Glutamatergic neuron (in vitro differentiated cells): Measurements from ENCODE around the gene EGLN1. TPM values are rescaled to one million over a fixed set of nuclear protein-coding genes. Genes with fewer than 3 reads are reported as not detected.
"Not testable (repeated sequence)": the region's sequence is repeated elsewhere in the genome, so short reads cannot be mapped to it uniquely, and the experiment has no call there.

ENCODE experiments used
- DNase-seq: peaks from one replicate; pipeline ENCODE4 v3.0.0; 2022
- H3K27ac Mint-ChIP-seq: one replicate; pipeline ENCODE4 v1.8.0; 2020; ENCODE audit warnings: mild to moderate bottlenecking, mixed read lengths, inconsistent platforms; ENCODE audit not compliant: unreplicated experiment
- H3K27me3 Mint-ChIP-seq: one replicate; pipeline ENCODE4 v1.8.0; 2020; ENCODE audit warnings: mild to moderate bottlenecking, moderate library complexity, mixed read lengths, inconsistent platforms; ENCODE audit not compliant: unreplicated experiment
- H3K36me3 Mint-ChIP-seq: one replicate; pipeline ENCODE4 v1.8.0; 2020; ENCODE audit warnings: mild to moderate bottlenecking, mixed read lengths, inconsistent platforms; ENCODE audit not compliant: unreplicated experiment
- H3K4me1 Mint-ChIP-seq: one replicate; pipeline ENCODE4 v1.8.0; 2020; ENCODE audit warnings: mild to moderate bottlenecking, low read depth, mixed read lengths, inconsistent platforms; ENCODE audit not compliant: unreplicated experiment
- H3K4me3 Mint-ChIP-seq: one replicate; pipeline ENCODE4 v1.8.0; 2020; ENCODE audit warnings: mild to moderate bottlenecking, mixed read lengths, inconsistent platforms; ENCODE audit not compliant: unreplicated experiment
- H3K9me3 Mint-ChIP-seq: one replicate; pipeline ENCODE4 v1.8.0; 2020; ENCODE audit warnings: mild to moderate bottlenecking, moderate library complexity, mixed read lengths, inconsistent platforms; ENCODE audit not compliant: unreplicated experiment
- total RNA-seq: library from RNA; stranded (reverse); fragmentation: NEBNext Ultra II Directional; extraction: Animal tissue kit (Norgen Biotek cat#: 25700); gene quantifications from one replicate; pipeline ENCODE4 v1.2.1, GENCODE V29; 2021; ENCODE audit not compliant: unreplicated experiment
- TF ChIP-seq, protein P1 (sequence below): fragments of 200-600 bp; sonication (generic); IDR thresholded peaks from one replicate; pipeline ENCODE4 v1.5.0; 2021; ENCODE audit not compliant: partially characterized antibody, unreplicated experiment

The EGLN1 gene
- total RNA-seq, 1 donor from 2014 or later = 12.3 TPM

DNA sequence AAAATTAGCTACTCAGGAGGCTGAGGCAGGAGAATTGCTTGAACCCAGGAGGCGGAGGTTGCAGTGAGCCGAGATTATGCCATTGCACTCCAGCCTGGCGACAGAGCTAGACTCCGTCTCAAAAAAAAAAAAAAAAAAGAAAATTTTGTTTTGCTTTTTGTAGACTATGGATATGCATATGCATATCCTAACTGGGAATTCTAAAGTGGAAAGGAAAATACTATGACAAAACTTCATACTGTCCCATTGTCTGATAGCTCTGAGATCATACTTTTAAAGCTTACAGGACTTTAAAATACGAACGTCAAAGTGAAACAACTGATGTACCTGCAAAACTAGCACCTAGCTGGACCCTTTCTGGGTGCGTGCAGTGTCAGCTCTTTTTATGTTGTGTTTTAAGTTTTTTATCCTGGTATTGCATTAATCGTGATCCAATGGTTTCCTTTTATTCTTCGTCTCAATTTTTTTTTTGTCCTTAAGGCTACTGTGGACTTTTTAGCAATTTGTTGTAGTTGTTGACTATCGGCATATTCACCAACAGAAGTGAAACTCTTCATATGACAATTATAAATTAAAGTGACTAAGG is 64.8 kb downstream of the EGLN1 start:
- Mint-ChIP-seq H3K36me3 (no peaks in the 10 kb centered on the region), H3K9me3 (no peaks in the 10 kb centered on the region), H3K27ac (no peak overlapping the region), H3K4me3 (no peak overlapping the region), H3K27me3 (no peaks in the 10 kb centered on the region), H3K4me1 (no peaks in the 10 kb centered on the region)
- DNase-seq = no peak
- TF ChIP-seq, protein P1, sequence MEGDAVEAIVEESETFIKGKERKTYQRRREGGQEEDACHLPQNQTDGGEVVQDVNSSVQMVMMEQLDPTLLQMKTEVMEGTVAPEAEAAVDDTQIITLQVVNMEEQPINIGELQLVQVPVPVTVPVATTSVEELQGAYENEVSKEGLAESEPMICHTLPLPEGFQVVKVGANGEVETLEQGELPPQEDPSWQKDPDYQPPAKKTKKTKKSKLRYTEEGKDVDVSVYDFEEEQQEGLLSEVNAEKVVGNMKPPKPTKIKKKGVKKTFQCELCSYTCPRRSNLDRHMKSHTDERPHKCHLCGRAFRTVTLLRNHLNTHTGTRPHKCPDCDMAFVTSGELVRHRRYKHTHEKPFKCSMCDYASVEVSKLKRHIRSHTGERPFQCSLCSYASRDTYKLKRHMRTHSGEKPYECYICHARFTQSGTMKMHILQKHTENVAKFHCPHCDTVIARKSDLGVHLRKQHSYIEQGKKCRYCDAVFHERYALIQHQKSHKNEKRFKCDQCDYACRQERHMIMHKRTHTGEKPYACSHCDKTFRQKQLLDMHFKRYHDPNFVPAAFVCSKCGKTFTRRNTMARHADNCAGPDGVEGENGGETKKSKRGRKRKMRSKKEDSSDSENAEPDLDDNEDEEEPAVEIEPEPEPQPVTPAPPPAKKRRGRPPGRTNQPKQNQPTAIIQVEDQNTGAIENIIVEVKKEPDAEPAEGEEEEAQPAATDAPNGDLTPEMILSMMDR = no peak

DNA sequence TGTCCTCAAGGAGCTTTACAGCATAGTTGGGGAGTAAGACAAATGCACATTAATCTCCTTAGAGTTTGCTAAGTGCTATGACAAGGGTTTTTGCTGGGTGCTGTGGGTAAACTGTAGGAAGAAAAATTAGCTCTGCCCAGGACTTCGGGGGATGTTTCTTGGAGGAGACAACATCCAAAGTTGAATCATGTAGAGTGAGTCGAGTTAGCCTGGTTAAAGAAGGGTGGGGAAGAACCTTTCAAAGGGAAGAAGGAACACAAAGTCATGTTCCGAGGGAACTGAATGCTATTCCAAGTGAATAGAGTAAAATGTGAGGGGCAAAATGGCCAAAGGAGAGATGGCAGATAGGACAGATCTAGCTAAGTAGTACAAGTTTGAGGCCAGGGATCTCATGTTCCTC is 66.9 kb downstream of the EGLN1 start:
- Mint-ChIP-seq H3K27ac (no peak overlapping the region), H3K36me3 (no peaks in the 10 kb centered on the region), H3K9me3 (no peaks in the 10 kb centered on the region), H3K4me1 (no peaks in the 10 kb centered on the region), H3K27me3 (no peaks in the 10 kb centered on the region), H3K4me3 (no peak overlapping the region)
- no peak for DNase-seq
- TF ChIP-seq, protein P1 = no peak

DNA sequence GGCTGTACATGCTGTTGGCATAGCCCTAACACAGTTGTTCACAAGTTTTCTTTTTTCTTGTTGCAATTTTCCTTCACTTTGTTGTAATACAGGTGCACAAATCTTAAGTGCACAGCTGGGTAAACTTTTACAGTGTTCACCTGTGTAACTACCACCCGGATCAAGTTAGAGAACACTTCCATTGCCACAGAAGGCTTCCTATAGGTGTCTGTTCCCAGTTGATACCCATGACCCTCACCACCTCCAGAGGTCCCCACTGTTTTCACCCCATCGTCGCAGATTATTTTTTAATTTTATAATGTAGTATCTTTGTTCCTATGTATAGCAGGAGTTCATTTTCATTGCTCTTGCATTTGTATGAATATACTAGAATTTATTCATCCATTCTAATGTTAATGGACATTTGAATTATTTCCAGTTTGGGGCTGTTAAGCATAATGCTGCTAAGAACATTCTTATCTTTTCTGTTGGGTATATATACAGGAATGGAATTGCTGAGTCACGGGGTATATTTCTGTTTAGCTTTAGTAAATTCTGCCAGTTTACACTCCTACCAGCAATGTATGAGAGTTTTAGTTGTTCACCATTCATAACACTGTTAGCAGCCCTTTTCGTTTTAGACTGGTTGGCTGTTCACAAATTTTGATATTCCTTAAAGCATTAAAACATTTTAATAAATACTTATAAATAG is 67.6 kb downstream of the EGLN1 start:
- no peaks in the 10 kb centered on the region for H3K4me1 Mint-ChIP-seq
- no peaks in the 10 kb centered on the region for H3K9me3 Mint-ChIP-seq
- no peak for DNase-seq
- TF ChIP-seq, protein P1 = no peak
- no peak overlapping the region for H3K4me3 Mint-ChIP-seq
- no peaks in the 10 kb centered on the region for H3K27me3 Mint-ChIP-seq
- H3K27ac Mint-ChIP-seq = no peak overlapping the region
- no peaks in the 10 kb centered on the region for H3K36me3 Mint-ChIP-seq

DNA sequence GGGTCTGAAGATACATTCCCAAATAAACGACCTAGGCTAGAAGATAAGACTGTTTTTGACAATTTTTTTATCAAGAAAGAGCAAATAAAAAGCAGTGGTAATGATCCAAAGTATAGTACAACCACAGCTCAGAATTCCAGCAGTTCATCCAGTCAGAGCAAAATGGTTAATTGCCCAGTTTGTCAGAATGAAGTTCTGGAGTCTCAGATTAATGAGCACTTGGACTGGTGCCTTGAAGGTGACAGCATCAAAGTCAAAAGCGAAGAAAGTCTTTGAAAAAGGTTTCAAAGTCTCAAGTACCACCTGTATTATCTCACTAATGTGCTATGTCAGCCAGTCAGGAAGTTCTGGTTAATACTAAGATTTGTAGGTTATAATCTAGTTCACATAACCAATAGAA is 69.0 kb downstream of the EGLN1 start:
- no peak for DNase-seq
- no peaks in the 10 kb centered on the region for H3K9me3 Mint-ChIP-seq
- no peaks in the 10 kb centered on the region for H3K36me3 Mint-ChIP-seq
- no peak overlapping the region for H3K4me3 Mint-ChIP-seq
- no peaks in the 10 kb centered on the region for H3K4me1 Mint-ChIP-seq
- H3K27me3 Mint-ChIP-seq = no peaks in the 10 kb centered on the region
- TF ChIP-seq, protein P1 = no peak
- no peak overlapping the region for H3K27ac Mint-ChIP-seq

DNA sequence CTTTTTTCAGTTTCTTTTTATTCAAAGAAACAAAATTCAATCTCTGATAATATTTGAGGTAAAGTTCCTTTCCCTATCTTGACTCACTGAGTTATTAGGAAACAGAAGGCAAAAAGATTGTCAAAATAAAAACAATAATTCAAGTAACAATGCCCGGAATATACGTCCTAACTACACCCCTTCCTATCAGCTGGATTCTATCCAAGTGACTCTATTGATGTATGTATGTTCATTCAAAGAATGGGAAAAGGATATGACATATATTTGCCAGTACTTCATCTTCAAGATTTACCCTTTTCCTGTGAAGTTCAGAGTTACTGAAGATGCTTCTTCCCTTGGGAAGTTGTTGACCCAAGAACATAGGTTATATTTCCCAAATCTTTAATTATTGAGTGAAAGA is 70.3 kb downstream of the EGLN1 start:
- Mint-ChIP-seq H3K9me3 (no peaks in the 10 kb centered on the region), H3K27me3 (no peaks in the 10 kb centered on the region), H3K36me3 (no peaks in the 10 kb centered on the region), H3K4me1 (no peaks in the 10 kb centered on the region), H3K4me3 (no peak overlapping the region), H3K27ac (no peak overlapping the region)
- TF ChIP-seq, protein P1 = no peak
- no peak for DNase-seq

DNA sequence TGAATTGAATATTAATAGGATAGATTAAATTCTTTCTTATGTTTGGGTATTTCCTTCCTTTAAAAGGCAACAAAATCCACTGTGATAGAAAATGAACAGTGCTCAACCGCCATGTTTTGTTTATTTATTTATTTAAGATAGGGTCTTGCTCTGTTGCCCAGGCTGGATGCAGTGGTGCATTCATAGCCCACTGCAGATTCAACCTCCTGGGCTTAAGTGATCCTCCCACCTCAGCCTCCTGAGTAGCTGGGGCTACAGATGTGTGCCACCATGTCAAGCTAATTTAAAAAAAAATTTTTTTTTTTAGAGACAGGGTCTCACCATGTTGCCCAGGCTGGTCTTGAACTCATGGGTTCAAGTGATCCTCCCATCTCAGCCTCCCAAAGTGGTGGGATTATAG is 73.2 kb downstream of the EGLN1 start:
- not testable (repeated sequence) for H3K27ac Mint-ChIP-seq, H3K36me3 Mint-ChIP-seq, H3K4me1 Mint-ChIP-seq, H3K27me3 Mint-ChIP-seq, H3K9me3 Mint-ChIP-seq, DNase-seq, H3K4me3 Mint-ChIP-seq
